ENCODE data around the gene PDE8B. TPM values are rescaled to one million over a fixed set of nuclear protein-coding genes. Genes with fewer than 3 reads are reported as not detected.

PDE8B gene
- total and polyA plus RNA-seq, 9 donors, result 0.73 to 26.7 (median 6.4) TPM

GRCh38 chr5:77353251-77353650 lies 142.8 kb downstream of the PDE8B start:
- 94% methylated on average over 4 of the region's 4 CpGs for WGBS, 3 donors
- Histone ChIP-seq H3K9me3 (no peaks in the 10 kb centered on the region), H3K4me3 (no peak overlapping the region), H3K4me1 (ENCODE audit: insufficient read depth) (peaks cover 1% of the 10 kb centered on the region), H3K36me3 (no peaks in the 10 kb centered on the region), H3K27ac (no peak overlapping the region), H3K27me3 (no peaks in the 10 kb centered on the region)
- DNase-seq, result no peak
- intact Hi-C loops (cut with DNase I), result no loop called here
- TF ChIP-seq CTCF (IDR thresholded peaks at IDR 0.05) (no peak), EP300 (IDR thresholded peaks at IDR 0.05) (no peak), POLR2A (IDR thresholded peaks at IDR 0.05) (no peak)

DNA sequence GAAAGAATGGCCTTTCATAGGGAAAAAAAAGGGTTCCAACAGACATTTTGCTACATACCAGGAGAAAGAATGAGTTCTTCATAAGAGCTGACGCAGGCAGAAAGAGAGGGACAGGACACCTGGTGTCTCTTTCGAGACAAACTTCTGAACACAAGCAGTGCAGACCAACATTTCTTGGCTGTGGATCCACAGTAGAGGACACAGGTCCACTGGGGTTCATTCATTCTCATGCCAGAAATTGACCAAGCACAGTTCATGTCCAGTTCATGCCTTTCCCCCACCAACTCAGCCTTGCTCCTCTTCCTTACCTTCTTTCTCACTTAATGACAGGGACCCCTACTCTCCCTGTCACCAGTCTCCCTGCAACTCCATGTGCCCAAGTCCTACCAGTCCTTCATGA lies 144.0 kb downstream of the PDE8B start:
- H3K36me3 ChIP-seq, result no peaks in the 10 kb centered on the region
- no peak overlapping the region for H3K27ac ChIP-seq
- H3K4me1 ChIP-seq (ENCODE audit: insufficient read depth), result peaks cover 1% of the 10 kb centered on the region
- no peaks in the 10 kb centered on the region for H3K27me3 ChIP-seq
- WGBS, 3 donors, result 96 to 100% (median 98%) methylated on average over 2 of the region's 2 CpGs
- no peak for DNase-seq
- TF ChIP-seq EP300 (IDR thresholded peaks at IDR 0.05) (no peak), POLR2A (IDR thresholded peaks at IDR 0.05) (no peak), CTCF (IDR thresholded peaks at IDR 0.05) (no peak)
- intact Hi-C loops (cut with DNase I), result no loop called here
- H3K9me3 ChIP-seq, result no peaks in the 10 kb centered on the region
- H3K4me3 ChIP-seq, result no peak overlapping the region

DNA sequence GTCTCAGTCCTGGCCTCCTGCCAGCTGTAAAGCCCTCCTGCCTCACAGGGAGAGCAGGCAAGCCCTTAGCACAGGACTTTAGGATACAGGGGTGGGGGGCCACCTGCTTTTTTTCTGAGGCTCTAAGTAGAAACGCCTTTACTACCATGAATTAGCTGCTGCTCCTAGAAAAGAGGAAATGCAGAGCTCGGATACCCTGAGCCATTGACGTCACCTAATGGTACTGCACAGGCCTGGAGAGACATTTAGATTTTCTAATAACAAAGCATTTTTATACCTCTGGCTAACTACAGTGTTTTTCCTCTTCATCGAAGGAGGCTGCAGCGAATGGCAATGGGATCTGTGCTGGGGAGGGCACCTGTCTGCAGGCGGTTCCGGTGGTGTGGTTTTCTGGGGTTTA lies 144.6 kb downstream of the PDE8B start:
- peaks cover 1% of the 10 kb centered on the region for H3K4me1 ChIP-seq (ENCODE audit: insufficient read depth)
- no peak overlapping the region for H3K27ac ChIP-seq
- intact Hi-C loops (cut with DNase I), result no loop called here
- WGBS, 3 donors, result 91 to 95% (median 93%) methylated on average over 7 of the region's 7 CpGs
- no peak for DNase-seq
- H3K27me3 ChIP-seq, result no peaks in the 10 kb centered on the region
- H3K4me3 ChIP-seq, result no peak overlapping the region
- TF ChIP-seq POLR2A (IDR thresholded peaks at IDR 0.05) (no peak), CTCF (IDR thresholded peaks at IDR 0.05) (no peak), EP300 (IDR thresholded peaks at IDR 0.05) (no peak)
- no peaks in the 10 kb centered on the region for H3K9me3 ChIP-seq
- no peaks in the 10 kb centered on the region for H3K36me3 ChIP-seq

GRCh38 chr5:77355751-77356150 lies 145.3 kb downstream of the PDE8B start:
- no peak overlapping the region for H3K4me3 ChIP-seq
- no peaks in the 10 kb centered on the region for H3K27me3 ChIP-seq
- no peaks in the 10 kb centered on the region for H3K9me3 ChIP-seq
- no peak overlapping the region for H3K27ac ChIP-seq
- intact Hi-C loops (cut with DNase I), result no loop called here
- TF ChIP-seq CTCF (IDR thresholded peaks at IDR 0.05) (no peak), POLR2A (IDR thresholded peaks at IDR 0.05) (no peak), EP300 (IDR thresholded peaks at IDR 0.05) (no peak)
- H3K36me3 ChIP-seq, result no peaks in the 10 kb centered on the region
- DNase-seq, result no peak
- peaks cover 1% of the 10 kb centered on the region for H3K4me1 ChIP-seq (ENCODE audit: insufficient read depth)

GRCh38 chr5:77356740-77357139 lies 146.3 kb downstream of the PDE8B start:
- Histone ChIP-seq H3K27me3 (no peaks in the 10 kb centered on the region), H3K27ac (no peak overlapping the region), H3K4me3 (no peak overlapping the region), H3K4me1 (ENCODE audit: insufficient read depth) (peaks cover 1% of the 10 kb centered on the region), H3K36me3 (no peaks in the 10 kb centered on the region), H3K9me3 (no peaks in the 10 kb centered on the region)
- no peak for DNase-seq
- no peak for TF ChIP-seq CTCF (IDR thresholded peaks at IDR 0.05)
- no peak for TF ChIP-seq EP300 (IDR thresholded peaks at IDR 0.05)
- TF ChIP-seq POLR2A (IDR thresholded peaks at IDR 0.05), result no peak
- 69 to 93% (median 90%) methylated on average over 3 of the region's 3 CpGs for WGBS, 3 donors
- intact Hi-C loops (cut with DNase I), result no loop called here

Measured in ovary (tissue), 9 donors.